ENCODE measurements around the gene PAQR8.

DNA sequence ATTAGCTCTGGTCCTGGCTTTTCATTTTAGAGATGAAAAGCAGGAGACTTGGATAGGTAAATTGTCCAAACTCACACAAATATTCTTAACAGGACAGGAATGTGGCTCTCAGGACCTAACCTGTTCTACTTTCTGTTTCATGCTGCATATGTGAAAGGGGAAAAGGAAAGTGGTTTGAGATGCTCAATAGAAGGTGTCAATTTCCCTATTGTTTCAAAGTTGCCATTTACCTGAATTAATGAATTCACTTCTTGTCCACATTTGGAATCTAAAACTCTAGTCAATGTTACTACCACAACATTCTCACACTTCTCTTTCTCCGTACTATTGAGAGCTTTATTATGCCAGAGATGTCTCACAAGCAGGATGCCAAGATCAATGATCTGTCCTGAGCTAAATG, 53.4 kb downstream of the PAQR8 start:
- TF ChIP-seq, protein P1, sequence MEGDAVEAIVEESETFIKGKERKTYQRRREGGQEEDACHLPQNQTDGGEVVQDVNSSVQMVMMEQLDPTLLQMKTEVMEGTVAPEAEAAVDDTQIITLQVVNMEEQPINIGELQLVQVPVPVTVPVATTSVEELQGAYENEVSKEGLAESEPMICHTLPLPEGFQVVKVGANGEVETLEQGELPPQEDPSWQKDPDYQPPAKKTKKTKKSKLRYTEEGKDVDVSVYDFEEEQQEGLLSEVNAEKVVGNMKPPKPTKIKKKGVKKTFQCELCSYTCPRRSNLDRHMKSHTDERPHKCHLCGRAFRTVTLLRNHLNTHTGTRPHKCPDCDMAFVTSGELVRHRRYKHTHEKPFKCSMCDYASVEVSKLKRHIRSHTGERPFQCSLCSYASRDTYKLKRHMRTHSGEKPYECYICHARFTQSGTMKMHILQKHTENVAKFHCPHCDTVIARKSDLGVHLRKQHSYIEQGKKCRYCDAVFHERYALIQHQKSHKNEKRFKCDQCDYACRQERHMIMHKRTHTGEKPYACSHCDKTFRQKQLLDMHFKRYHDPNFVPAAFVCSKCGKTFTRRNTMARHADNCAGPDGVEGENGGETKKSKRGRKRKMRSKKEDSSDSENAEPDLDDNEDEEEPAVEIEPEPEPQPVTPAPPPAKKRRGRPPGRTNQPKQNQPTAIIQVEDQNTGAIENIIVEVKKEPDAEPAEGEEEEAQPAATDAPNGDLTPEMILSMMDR (IDR thresholded peaks at IDR 0.05): no peak
- TF ChIP-seq POLR2A (IDR thresholded peaks at IDR 0.05): no peak

All from Peyer's patch (tissue), 4 donors.